ENCODE data around the gene USP15. TPM values are rescaled to one million over a fixed set of nuclear protein-coding genes. Genes with fewer than 3 reads are reported as not detected.

Gene USP15
- polyA plus RNA-seq, 1 experiment: 21.9 TPM

DNA sequence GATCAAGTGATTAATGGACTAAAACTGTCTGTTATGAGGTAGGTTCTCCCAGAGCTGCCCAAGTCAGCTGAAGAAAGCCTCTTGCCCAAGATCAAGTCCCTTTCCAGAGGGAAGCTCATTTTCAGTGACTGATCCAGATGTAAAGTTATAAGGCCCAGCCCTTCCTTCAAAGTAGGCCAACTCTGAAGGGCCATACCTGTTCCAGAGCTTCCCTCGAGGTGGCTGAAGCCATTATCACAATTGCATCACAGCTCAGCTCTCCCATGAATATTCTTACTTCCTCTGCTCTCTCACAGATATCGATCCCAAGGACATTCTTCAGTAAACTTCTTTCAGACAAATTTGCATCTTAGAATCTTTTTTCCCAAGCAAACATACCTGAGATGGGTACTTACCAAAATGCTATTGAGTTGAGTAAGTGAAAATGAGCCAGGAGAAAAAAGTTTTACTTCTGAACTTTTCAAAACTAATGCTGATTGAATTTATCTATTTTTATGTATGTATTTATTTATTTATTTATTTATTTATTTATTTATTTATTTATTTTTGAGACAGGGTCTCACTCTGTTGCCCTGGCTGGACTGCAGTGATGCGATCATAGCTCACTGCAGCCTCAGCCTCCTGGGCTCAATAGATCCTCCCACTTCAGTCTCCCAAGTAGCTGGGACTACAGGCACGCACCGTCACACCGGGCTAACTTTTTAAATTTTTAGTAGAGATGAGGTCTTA, 42.6 kb upstream of the USP15 start:
- ChIA-PET POLR2A (no interaction called here), CTCF (interaction anchor here (0.8 to 1.0 kb wide), 2 partner anchors 8 to 10 kb away, joined by 3 to 5 read pairs; no protein-coding TSS in a partner anchor)
- no peaks in the 10 kb centered on the region for H3K27me3 ChIP-seq (ENCODE audit: control insufficient read depth, insufficient read depth, low read length)

DNA sequence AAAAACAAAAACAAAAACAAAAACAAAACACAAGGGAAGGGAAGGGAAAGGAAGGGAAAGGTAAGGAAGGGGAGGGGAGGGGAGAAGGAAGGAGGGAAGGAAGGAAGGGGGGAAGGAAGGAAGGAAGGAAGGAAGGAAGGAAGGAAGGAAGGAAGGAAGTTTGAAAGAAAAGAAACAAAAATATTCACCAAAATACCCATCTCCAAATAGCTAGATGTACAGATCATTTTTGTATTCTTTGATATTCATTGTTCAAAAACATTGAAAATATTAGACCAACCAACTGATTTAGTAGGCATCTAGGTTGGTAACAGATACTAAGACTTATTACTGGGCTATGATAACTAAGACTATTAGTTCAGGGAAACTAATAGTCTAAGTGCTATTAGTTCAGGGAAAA, 39.1 kb upstream of the USP15 start:
- ChIA-PET CTCF (interaction anchor here (0.7 to 1.2 kb wide), 2 partner anchors 14 to 64 kb away, joined by 4 read pairs; no protein-coding TSS in a partner anchor), POLR2A (no interaction called here)
- Histone ChIP-seq H3K36me3 (ENCODE audit: control insufficient read depth, insufficient read depth, low read length) (no peaks in the 10 kb centered on the region), H3K4me3 (ENCODE audit: low read depth, low read length) (no peak overlapping the region), H3K27me3 (ENCODE audit: control insufficient read depth, insufficient read depth, low read length) (no peaks in the 10 kb centered on the region)
- TF ChIP-seq, protein P1, sequence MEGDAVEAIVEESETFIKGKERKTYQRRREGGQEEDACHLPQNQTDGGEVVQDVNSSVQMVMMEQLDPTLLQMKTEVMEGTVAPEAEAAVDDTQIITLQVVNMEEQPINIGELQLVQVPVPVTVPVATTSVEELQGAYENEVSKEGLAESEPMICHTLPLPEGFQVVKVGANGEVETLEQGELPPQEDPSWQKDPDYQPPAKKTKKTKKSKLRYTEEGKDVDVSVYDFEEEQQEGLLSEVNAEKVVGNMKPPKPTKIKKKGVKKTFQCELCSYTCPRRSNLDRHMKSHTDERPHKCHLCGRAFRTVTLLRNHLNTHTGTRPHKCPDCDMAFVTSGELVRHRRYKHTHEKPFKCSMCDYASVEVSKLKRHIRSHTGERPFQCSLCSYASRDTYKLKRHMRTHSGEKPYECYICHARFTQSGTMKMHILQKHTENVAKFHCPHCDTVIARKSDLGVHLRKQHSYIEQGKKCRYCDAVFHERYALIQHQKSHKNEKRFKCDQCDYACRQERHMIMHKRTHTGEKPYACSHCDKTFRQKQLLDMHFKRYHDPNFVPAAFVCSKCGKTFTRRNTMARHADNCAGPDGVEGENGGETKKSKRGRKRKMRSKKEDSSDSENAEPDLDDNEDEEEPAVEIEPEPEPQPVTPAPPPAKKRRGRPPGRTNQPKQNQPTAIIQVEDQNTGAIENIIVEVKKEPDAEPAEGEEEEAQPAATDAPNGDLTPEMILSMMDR (IDR thresholded peaks at IDR 0.05; ENCODE audit: insufficient read depth, low read depth, low read length): no peak
- DNase-seq (ENCODE audit: low read depth): no peak

More for the DNA sequence above, 42.6 kb upstream of the USP15 start:
- TF ChIP-seq, protein P1 (IDR thresholded peaks at IDR 0.05; ENCODE audit: insufficient read depth, low read depth, low read length): no peak
- Histone ChIP-seq H3K4me3 (ENCODE audit: low read depth, low read length) (no peak overlapping the region), H3K36me3 (ENCODE audit: control insufficient read depth, insufficient read depth, low read length) (no peaks in the 10 kb centered on the region)
- no peak for DNase-seq (ENCODE audit: low read depth)

DNA sequence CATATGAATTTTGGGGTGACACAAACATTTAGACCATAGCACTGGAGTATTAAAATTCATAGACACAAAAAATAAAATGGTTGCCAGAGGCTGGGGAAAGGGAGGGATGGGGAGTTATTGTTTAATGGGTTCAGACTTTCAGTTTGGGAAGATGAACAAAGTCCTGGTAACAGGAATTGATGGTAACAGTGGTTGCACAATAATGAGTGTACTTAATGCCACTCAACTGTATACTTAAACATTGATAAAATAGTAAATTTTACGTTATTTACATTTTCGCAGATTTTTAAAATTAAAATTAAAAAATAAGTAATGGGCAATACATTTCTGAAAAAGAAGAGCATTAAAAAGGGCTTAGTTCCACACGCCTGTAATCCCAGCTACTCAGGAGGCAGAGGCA, 35.6 kb upstream of the USP15 start:
- no peak for DNase-seq (ENCODE audit: low read depth)
- no peaks in the 10 kb centered on the region for H3K36me3 ChIP-seq (ENCODE audit: control insufficient read depth, insufficient read depth, low read length)
- ChIA-PET POLR2A (no interaction called here), CTCF (no interaction called here)
- no peak overlapping the region for H3K4me3 ChIP-seq (ENCODE audit: low read depth, low read length)
- TF ChIP-seq, protein P1 (IDR thresholded peaks at IDR 0.05; ENCODE audit: insufficient read depth, low read depth, low read length): no peak
- no peaks in the 10 kb centered on the region for H3K27me3 ChIP-seq (ENCODE audit: control insufficient read depth, insufficient read depth, low read length)

DNA sequence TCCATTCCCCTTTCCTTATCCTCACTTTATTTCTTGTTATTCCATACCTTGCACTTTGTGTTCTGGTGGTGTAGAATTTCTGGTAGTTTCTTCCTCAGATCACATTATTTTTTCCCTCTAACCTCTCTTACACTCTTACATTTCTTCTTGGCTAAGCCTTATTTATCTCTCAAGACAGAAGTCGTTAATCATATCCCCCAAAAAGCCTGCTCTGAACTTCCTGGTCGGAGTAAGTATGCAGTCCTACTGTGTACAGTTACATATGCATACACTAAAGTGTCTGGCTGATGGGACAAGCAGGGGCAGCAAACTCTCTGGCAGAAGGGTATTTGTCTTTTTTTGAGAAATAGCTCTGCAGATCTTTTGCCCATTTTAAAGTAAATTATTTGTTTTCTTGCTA, 33.1 kb upstream of the USP15 start:
- Histone ChIP-seq H3K36me3 (ENCODE audit: control insufficient read depth, insufficient read depth, low read length) (no peaks in the 10 kb centered on the region), H3K27me3 (ENCODE audit: control insufficient read depth, insufficient read depth, low read length) (no peaks in the 10 kb centered on the region), H3K4me3 (ENCODE audit: low read depth, low read length) (no peak overlapping the region)
- POLR2A ChIA-PET: no interaction called here
- DNase-seq (ENCODE audit: low read depth): no peak
- TF ChIP-seq, protein P1 (IDR thresholded peaks at IDR 0.05; ENCODE audit: insufficient read depth, low read depth, low read length): no peak
- CTCF ChIA-PET: no interaction called here

DNA sequence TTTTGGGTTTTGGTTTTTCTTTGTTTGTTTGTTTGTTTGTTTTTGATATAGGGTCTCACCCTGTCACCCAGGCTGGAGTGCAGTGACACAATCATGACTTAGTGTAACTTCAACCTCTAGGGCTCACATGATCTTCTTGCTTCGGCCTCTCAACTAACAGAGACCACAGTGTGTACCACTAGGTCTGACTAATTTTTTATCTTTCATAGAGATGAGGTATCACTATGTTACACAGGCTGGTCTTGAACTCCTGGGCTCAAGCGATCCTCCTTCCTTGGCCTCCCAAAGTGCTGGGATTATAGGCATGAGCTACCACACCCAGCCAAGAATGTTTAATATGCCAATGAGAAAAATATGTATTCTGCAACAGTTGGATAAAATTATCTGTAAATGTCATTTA, 29.6 kb upstream of the USP15 start:
- CTCF ChIA-PET: interaction anchor here (1.4 kb wide), 1 partner anchor 20 kb away, joined by 5 read pairs; no protein-coding TSS in a partner anchor
- TF ChIP-seq, protein P1 (IDR thresholded peaks at IDR 0.05; ENCODE audit: insufficient read depth, low read depth, low read length): no peak
- no peak for DNase-seq (ENCODE audit: low read depth)
- no peak overlapping the region for H3K4me3 ChIP-seq (ENCODE audit: low read depth, low read length)
- POLR2A ChIA-PET: no interaction called here
- no peaks in the 10 kb centered on the region for H3K27me3 ChIP-seq (ENCODE audit: control insufficient read depth, insufficient read depth, low read length)
- H3K36me3 ChIP-seq (ENCODE audit: control insufficient read depth, insufficient read depth, low read length): no peaks in the 10 kb centered on the region
